Myocyte (in vitro differentiated cells): Measurements from ENCODE around the gene KIF16B. TPM values are rescaled to one million over a fixed set of nuclear protein-coding genes. Genes with fewer than 3 reads are reported as not detected.
A peak's percentile ranks its signal among the peaks of the same experiment; 100 is the strongest.

Experiments
- DNase-seq: peaks from one replicate; pipeline ENCODE4 v3.0.0-alpha.2; 2012; ENCODE audit warnings: low read depth
- total RNA-seq: library from RNA; depleted of rRNA; stranded (reverse); fragments of >200 nt; gene quantifications from 2 replicates; pipeline ENCODE4 v1.2.3, GENCODE V29; 2014

The KIF16B gene
- total RNA-seq, 1 donor from 2014 or later: 16.0 TPM

- DNase-seq: no peak
These were observed 135.8 kb downstream of the KIF16B start for GRCh38 chr20:16437387-16437996.

- DNase-seq: no peak
These were observed 139.1 kb downstream of the KIF16B start for GRCh38 chr20:16434062-16434664.

GRCh38 chr20:16433293-16433580, 140.0 kb downstream of the KIF16B start:
- no peak for DNase-seq

DNA sequence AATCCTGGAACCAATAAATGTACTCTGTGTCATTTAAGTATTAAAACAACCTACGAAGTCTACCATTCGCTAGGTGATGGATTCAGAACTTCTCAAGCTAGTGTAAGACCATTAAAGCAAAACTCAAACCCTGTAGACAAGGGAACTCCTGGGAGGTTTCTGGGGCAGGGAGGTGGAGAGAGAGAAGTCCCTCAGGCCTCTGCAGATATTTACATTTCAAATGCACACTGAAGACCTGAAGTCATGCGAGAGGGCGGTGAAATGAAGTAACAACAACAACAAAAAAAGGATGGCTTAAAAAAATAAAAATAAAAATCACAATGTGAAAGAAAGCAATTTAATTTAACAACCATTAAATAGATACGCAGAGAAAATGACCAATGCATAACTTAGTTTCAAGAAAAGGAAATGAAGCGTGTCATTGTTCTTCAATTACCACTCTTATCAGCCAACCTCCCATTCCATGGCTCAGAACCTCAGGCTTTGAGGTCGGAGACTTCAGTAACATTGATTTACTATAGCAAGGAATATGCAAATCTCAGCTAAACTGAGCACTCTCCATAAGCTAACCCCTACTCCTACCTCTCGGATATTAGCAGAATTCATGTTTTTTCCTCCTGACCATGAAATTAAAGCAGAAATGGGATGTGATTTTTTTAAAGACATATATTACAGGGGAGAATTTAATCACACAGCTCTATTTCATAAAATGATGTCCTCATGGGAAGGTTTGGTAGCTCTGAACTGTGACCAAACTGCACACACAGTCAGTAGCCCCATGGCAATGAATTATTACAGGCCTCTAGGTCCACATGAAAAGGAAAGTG, 140.6 kb downstream of the KIF16B start:
- no peak for DNase-seq

DNA sequence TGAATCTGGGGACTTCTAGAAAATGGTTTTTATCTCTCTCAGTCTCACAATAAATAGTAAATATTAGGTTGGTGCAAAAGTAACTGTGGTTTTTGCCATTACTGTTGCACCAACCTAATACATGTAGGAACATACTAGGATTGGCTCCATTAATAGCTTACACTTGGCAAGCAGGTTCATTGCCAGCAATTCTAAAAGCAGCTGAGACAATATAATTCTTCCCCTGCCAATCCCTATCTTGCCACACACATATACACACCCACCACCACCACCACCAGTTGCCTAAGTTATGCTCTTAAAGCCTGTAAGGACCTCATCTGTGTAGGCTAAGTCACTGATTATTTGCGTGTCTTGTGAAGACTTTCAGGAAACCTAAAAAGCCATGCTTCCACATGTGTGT, 145.1 kb downstream of the KIF16B start:
- peak; percentile 69 for DNase-seq

DNA sequence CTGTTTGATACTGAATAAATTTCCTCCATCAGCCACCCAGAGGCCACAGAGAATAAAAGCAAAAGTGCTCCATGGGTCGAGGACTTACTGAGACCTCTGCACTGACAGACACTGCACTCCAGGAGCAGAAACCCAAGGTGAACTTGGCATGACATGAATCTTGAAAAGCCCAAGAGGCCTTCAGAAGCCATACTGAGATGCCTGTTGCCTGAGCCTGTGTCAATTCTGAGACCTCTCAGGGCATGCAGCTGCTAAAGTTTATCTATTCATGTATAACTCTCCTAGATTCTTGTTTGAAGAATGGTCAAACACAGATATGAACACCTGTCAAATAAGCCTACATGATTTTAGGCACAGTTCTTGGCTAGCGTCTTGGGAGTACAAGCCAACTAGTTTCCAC, 145.7 kb downstream of the KIF16B start:
- DNase-seq: peak; percentile 55

DNA sequence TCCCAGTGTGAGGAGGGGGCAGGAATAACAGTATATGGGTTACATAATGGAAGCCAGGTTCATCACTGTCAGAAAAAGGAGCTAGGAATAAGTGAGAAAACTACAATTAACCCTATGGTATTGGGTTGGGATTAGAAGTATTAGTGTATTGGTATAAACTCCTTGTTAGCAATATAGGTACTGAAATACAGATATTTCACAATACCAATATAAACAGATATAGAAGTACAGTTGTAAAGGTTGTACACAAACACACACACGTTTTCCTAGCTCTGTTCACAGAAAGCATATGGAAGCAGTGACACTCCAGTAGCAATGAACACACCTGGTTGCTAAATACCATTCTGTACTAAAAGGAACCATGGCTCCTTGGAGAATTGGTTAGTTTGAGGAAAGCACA, 148.5 kb downstream of the KIF16B start:
- no peak for DNase-seq

GRCh38 chr20:16423311-16424212, 149.7 kb downstream of the KIF16B start:
- peak; percentile 22 for DNase-seq

GRCh38 chr20:16419138-16419715, 154.0 kb downstream of the KIF16B start:
- DNase-seq: no peak

DNA sequence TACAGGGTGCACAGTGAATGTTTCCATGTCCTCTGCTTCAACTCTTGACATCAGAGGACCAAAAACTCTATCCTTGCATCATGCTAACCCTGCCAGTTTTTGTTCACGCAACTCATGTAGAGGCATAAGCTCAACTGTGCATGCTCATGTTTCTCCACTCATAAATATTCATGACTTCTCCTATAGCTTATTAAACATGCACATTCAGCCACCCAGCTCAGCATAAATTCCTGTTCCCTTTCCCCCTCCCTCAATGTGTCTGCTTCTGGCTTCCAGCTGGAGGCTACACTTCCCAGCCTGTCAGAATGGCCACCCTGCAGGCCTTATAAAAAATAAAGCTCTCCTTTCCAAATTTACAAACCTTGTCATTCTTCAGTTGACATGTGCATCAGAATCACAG, 154.6 kb downstream of the KIF16B start:
- no peak for DNase-seq

- no peak for DNase-seq
These were observed 156.2 kb downstream of the KIF16B start for GRCh38 chr20:16417001-16417400.

DNA sequence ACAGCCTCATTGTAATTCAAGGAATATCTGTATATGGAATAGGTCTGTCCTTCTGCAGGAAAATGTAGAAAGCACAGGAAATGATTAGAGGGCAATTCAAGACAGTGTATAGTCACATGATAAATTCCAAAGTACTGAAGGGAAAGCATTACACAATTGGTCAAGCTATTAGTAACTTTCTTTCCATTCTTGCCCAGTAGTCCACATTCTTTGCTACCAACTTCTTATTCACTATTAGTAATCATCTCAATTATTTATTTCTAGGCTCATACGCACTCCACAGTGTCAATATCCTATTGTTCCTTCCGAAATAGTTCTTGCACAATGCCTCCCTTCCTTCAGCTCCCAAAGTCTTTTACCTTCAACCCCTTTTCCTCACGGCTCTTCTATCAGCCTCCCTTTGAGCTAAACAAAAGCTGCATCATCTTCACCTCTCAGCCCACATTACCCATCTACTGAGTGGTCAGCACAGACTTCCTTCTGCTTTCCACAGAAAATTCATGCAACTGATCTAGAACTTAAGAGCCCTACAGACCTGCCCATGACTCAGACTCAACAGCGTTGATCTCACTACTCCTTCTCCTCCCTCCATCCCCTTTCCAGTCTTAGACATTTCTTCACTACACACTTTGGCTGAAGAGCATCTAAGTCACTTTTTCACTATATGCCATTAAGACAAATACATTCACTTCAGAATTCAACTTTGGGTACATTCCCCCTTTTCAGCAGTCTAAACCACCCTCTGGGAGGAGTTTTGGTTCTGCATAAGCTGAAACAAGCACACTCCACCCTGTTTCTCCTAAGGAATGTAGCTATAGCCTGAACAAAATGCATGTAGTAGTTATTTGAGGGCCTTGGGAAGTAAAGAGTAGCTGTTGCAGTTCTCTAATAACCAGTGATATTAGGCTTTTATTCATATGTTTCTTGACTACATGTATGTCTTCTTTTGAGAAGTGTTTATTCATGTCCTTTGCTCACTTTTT, 157.9 kb downstream of the KIF16B start:
- DNase-seq: no peak

DNA sequence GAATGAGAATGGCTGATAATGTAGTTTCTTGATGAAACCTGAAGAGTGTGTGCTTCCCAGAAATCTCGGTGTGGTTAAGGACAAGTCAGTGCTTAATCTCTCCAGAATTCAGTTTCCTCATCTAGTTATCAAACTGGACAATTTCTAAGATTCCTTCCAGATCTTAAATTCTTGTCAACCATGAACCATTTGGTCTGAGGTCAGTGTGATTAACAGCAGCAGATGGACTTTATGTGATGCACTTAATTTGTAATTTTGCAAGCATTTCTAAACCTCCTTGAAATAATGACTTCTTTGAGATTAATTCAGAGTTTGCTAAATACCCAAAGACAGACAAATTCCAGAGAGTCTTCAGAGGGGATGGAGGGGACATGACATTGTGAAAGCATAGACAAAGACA, 160.3 kb downstream of the KIF16B start:
- DNase-seq: peak; percentile 64

DNA sequence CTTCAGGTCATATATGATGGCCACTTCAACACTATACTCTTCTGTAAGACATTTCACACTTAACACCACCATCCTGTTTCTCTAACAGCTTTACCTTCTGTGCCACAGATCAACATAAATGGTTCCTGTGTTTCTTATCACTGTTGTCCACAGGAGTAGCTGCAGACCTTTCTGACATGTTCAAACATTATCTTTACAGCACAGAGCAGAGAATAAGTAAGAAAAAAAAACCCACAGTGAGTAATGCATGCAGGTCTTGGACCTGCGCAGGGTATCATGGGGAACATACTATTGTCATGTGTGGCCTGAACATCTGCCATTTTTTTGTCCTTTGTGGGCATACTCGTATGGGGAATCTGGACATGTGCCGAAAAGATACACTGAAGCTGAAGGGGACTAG, 161.9 kb downstream of the KIF16B start:
- no peak for DNase-seq

- no peak for DNase-seq
These were observed 162.6 kb downstream of the KIF16B start for GRCh38 chr20:16410626-16411025.

DNA sequence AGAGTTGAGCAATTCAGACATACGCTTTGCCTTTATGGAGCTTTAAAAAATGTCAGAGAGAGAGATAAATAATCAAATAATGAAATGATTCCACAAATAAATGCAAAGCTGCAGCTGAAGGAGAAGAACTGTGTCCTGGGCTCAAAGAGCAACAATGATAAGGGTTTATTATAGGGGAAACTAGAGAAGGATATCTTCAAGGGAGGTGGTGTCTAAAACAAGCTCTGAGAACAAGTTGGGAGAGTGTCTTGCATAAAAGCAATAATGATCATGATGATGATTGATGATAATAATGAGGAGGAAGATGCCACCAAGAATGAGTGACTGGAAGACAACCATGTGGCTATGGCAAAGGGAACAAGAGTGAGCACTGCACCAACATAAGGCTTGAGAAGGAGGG, 164.3 kb downstream of the KIF16B start:
- DNase-seq: no peak

- DNase-seq: no peak
These were observed 165.8 kb downstream of the KIF16B start for GRCh38 chr20:16407251-16408067.

DNA sequence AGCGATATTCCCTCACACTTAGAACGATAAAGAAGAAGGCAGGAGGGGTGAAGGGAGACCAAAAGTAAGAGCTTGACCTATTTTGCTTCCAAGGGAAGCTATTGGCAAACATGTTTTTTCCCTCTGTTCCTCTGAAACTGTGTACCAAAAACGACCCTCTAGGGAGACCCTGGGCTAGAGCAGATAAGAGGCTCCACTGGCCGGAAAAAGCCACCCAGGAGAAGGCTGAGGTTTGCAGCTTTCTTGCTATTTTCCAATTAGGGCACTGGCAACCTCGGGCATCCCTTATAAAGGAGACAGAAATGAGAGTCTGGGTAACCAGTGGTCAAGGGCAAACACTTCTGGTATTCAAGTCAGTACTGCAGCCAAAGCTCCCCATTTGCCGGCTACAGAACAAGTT, 168.0 kb downstream of the KIF16B start:
- peak; percentile 59 for DNase-seq

DNA sequence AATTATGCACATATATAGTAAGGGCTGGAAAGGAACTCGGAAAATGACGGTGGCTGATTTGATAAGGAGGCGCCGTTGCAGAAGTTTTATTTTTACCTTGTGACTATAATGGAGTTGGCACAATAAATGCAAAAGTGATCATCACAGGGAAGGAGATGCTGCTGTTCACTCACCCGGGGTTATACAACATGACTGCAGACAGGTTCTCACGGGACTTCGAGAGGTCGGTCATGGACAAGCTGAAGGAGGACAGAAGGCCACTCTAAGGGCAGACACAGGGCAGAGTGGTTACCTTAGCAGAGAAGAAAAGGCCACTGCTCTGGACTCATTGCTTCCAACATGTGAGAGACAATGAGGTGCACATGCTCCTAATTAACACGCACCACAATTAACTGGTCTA, 168.6 kb downstream of the KIF16B start:
- DNase-seq: no peak
